Endothelial cell of umbilical vein (primary cell): ENCODE measurements around the gene SLC25A41.

Source experiments
- EZH2 ChIP-seq: IDR thresholded peaks from 2 replicates; pipeline ENCODE4 v1.6.1; 2012; ENCODE audit warnings: borderline replicate concordance, low read depth, mild to moderate bottlenecking, moderate library complexity, low read length, inconsistent platforms; ENCODE audit not compliant: severe bottlenecking
- MYC ChIP-seq: IDR thresholded peaks from one replicate; pipeline ENCODE4 v1.6.1; 2011; ENCODE audit warnings: mild to moderate bottlenecking, low read depth, low read length
- POLR2A ChIP-seq: IDR thresholded peaks from 2 replicates; pipeline ENCODE4 v1.6.1; 2012; ENCODE audit warnings: low read depth, mild to moderate bottlenecking, control low read depth, low read length
- POLR2AphosphoS5 ChIP-seq: IDR thresholded peaks from 2 replicates; pipeline ENCODE4 v1.6.1; 2012; ENCODE audit warnings: low read depth, mild to moderate bottlenecking, control low read depth, low read length, moderate library complexity; ENCODE audit not compliant: insufficient read depth
- TF ChIP-seq, protein P1 (sequence below), 2 donors: IDR thresholded peaks; 1 replicate in 1 of 2; 2 replicates in 1 of 2; pipeline ENCODE4 v1.5.1; 2011; ENCODE audit warnings: low read length in 2 of 2, mild to moderate bottlenecking in 2 of 2, moderate library complexity in 2 of 2, control low read depth in 1 of 2, inconsistent platforms in 1 of 2, low read depth in 1 of 2; ENCODE audit not compliant: insufficient read depth in 1 of 2; ENCODE audit errors: extremely low read depth in 1 of 2
- TF ChIP-seq, protein P2 (sequence below): IDR thresholded peaks from 2 replicates; pipeline ENCODE4 v1.6.1; 2011; ENCODE audit not compliant: insufficient read depth, insufficient read length

DNA sequence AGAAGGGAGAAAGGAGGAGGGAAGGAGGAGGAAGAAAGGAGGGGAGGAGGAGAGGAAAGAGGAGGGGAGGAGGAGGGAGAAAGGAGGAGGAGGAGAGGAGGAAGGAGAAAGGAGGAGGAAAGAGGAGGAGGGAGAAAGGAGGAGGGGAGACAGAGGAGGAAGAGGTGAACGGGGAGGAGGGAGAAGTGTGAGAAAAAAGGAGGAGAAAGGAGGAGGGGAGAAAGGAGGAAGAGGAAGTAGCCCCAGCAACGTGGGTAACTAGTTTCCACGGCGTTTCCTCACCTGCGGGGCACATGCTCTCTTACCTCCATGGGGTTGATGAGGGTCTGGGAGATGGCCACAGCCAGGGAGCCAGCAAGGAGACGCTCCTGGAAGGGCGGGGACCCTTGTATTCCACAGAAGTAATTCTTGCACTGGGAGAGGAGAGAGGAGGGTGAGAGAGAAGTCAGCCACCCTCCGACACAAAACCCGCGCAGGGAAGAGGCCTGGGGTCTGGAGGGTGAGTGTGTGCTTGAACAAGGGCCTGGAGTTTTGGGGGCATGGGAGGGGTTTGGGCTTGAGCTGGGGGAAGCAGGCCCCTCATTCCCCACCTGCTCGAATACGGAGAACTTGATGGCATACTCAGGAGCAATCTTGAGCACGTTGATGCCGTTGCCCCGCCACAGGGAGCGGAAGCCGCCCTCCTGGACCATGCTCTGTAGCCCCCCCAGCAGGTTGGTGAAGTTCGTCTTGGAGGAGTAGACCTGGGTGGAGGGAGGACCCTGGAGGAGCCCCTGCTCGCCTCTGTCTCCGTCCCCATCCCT is 3.9 kb downstream of the SLC25A41 start:
- TF ChIP-seq EZH2, result no peak
- TF ChIP-seq, protein P1, sequence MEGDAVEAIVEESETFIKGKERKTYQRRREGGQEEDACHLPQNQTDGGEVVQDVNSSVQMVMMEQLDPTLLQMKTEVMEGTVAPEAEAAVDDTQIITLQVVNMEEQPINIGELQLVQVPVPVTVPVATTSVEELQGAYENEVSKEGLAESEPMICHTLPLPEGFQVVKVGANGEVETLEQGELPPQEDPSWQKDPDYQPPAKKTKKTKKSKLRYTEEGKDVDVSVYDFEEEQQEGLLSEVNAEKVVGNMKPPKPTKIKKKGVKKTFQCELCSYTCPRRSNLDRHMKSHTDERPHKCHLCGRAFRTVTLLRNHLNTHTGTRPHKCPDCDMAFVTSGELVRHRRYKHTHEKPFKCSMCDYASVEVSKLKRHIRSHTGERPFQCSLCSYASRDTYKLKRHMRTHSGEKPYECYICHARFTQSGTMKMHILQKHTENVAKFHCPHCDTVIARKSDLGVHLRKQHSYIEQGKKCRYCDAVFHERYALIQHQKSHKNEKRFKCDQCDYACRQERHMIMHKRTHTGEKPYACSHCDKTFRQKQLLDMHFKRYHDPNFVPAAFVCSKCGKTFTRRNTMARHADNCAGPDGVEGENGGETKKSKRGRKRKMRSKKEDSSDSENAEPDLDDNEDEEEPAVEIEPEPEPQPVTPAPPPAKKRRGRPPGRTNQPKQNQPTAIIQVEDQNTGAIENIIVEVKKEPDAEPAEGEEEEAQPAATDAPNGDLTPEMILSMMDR (IDR thresholded peaks at IDR 0.05; ENCODE audit: extremely low read depth in 1 of 2, insufficient read depth in 1 of 2, low read depth in 1 of 2, low read length in 2 of 2), result no peak
- TF ChIP-seq POLR2AphosphoS5, result no peak
- TF ChIP-seq POLR2A, result no peak
- TF ChIP-seq, protein P2, sequence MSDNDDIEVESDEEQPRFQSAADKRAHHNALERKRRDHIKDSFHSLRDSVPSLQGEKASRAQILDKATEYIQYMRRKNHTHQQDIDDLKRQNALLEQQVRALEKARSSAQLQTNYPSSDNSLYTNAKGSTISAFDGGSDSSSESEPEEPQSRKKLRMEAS, result no peak
- TF ChIP-seq MYC, result no peak
